Measurements from ENCODE around the gene HECTD2.

HECTD2 gene

GRCh38 chr10:91495402-91495801, 85.3 kb downstream of the HECTD2 start:
- H3K4me3 ChIP-seq (ENCODE audit: low read depth, low read length), result no peak overlapping the region
- no peak for DNase-seq
- H3K27me3 ChIP-seq (replicated peaks), result no peaks in the 10 kb centered on the region
- no peak overlapping the region for H3K27ac ChIP-seq
- in situ Hi-C loops (cut with HindIII; ENCODE audit: low pct_ligation_motif_present, low sequenced_read_pairs), result no loop called here
- no peaks in the 10 kb centered on the region for H3K36me3 ChIP-seq (replicated peaks)
- TF ChIP-seq, protein P1, sequence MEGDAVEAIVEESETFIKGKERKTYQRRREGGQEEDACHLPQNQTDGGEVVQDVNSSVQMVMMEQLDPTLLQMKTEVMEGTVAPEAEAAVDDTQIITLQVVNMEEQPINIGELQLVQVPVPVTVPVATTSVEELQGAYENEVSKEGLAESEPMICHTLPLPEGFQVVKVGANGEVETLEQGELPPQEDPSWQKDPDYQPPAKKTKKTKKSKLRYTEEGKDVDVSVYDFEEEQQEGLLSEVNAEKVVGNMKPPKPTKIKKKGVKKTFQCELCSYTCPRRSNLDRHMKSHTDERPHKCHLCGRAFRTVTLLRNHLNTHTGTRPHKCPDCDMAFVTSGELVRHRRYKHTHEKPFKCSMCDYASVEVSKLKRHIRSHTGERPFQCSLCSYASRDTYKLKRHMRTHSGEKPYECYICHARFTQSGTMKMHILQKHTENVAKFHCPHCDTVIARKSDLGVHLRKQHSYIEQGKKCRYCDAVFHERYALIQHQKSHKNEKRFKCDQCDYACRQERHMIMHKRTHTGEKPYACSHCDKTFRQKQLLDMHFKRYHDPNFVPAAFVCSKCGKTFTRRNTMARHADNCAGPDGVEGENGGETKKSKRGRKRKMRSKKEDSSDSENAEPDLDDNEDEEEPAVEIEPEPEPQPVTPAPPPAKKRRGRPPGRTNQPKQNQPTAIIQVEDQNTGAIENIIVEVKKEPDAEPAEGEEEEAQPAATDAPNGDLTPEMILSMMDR (IDR thresholded peaks at IDR 0.05; ENCODE audit: low read depth, low read length, missing control alignments), result no peak

DNA sequence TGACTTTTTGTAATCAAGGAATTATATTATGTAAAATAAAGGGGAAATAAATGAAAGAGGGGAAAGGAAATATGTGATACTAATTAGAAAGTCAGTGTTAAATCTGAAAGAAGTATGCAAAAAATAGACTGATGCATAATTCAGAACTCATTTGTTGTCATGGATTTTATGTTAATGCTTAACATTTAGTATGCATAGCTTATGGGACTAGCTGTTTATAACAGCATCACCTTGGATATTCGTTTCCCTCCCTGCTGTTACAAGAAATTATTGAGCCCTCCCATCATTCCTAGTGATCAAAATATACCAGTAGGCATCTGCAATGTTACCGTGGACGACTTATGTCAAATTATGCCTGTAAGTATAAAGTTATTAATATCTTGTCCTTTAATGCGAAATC, 85.9 kb downstream of the HECTD2 start:
- no peak for DNase-seq
- Histone ChIP-seq H3K36me3 (replicated peaks) (no peaks in the 10 kb centered on the region), H3K27ac (no peak overlapping the region), H3K27me3 (replicated peaks) (no peaks in the 10 kb centered on the region), H3K4me3 (ENCODE audit: low read depth, low read length) (no peak overlapping the region)
- TF ChIP-seq, protein P1 (IDR thresholded peaks at IDR 0.05; ENCODE audit: low read depth, low read length, missing control alignments), result no peak
- in situ Hi-C loops (cut with HindIII; ENCODE audit: low pct_ligation_motif_present, low sequenced_read_pairs), result no loop called here

DNA sequence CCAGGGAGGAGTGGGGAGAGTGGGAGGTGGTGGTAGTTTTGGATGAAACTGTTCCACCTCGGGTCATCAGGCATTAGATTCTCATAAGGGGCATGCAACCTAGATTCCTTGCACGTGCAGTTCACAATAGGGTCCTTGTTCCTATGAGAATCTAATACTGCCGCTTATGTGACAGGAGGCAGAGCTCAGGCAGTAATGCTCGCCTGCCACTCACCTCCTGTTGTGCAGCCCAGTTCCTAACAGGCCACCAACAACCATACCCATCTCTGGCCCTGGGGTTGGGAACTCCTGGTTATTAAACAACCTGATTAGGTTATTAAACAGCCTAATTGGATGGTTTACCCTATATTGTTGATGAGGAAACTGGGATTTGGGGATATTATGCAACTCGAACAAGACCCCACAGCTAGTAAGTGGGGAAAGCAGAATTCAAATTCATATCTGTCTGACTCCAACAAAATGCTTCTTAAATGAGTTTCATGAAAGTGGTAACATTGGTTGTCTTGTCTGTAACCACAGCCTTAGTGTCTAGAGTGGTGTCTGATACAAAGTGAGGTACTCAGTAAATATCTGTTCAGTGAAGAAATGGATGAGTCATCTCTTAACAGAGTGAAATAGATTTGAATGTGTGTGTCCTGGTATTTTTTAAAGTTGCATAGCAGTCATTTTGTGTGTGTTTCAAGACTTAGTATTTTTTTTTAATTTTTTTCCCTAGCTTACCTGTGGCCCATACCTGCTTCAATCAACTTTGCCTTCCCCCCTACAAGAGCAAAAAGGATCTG, 101.6 kb downstream of the HECTD2 start:
- no peak overlapping the region for H3K4me3 ChIP-seq (ENCODE audit: low read depth, low read length)
- no peaks in the 10 kb centered on the region for H3K36me3 ChIP-seq (replicated peaks)
- H3K27me3 ChIP-seq (replicated peaks), result no peaks in the 10 kb centered on the region
- peak; percentile 68 for DNase-seq
- in situ Hi-C loops (cut with HindIII; ENCODE audit: low pct_ligation_motif_present, low sequenced_read_pairs), result no loop called here
- TF ChIP-seq, protein P1 (IDR thresholded peaks at IDR 0.05; ENCODE audit: low read depth, low read length, missing control alignments), result no peak
- peak overlapping the region; percentile 65 for H3K27ac ChIP-seq

DNA sequence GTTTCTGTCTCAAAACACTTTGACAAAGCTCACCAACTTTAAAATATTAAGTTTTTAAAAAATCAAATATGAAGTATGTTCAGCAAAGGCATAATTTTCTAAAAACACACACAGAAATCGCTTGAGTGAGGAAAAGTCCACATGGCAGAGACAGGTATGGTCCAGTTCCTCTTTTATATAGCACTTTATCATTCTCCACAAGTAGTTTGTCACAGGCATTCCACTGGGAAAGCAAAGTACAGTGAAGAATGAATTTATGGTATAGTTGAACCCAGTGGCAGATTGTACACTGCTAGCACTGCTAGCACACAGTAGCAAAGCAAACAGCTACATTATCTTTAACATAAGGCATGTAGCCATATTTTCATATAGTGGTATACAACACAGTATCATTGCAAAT, 102.3 kb downstream of the HECTD2 start:
- H3K27ac ChIP-seq, result peak overlapping the region; percentile 65
- H3K36me3 ChIP-seq (replicated peaks), result no peaks in the 10 kb centered on the region
- TF ChIP-seq, protein P1 (IDR thresholded peaks at IDR 0.05; ENCODE audit: low read depth, low read length, missing control alignments), result no peak
- in situ Hi-C loops (cut with HindIII; ENCODE audit: low pct_ligation_motif_present, low sequenced_read_pairs), result no loop called here
- no peaks in the 10 kb centered on the region for H3K27me3 ChIP-seq (replicated peaks)
- H3K4me3 ChIP-seq (ENCODE audit: low read depth, low read length), result no peak overlapping the region
- no peak for DNase-seq

DNA sequence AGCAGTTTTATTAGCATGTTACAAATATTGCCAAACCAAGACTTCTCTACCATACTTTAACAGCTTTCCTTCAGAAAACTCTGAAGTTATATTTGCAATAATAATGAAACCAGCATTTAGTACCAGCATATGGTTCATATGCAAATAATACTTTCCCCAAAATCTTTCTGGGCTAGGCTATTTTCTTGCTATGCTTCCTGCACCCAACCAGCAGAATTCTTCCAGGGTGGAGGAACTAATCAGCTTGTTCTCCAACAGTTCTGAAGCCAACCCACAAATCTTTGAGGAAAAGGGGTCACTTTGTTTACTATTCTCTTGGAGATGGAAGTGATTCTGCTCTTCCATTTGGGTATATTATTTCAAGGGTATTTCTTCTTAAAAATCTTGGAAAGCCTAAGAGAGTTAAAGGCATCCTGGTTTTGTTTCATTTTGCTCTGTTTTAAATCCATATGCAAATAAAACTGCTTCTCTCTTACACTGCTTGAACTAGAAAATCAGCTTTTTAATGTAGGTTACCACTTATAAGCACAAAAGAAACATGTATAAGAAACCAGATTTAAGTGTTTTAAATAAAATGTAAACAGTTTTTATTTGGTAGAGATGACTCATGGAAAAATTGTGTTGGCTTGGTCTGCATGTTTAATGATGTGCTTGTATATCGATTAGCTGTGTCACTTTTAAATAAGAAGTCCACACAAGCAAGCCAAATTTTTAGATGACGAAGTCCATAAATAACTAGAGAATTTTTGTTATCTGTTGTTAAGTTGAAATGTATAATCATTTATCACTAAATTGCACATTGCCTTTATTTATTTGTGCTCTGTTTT, 103.7 kb downstream of the HECTD2 start:
- H3K27me3 ChIP-seq (replicated peaks), result no peaks in the 10 kb centered on the region
- no peak overlapping the region for H3K27ac ChIP-seq
- H3K36me3 ChIP-seq (replicated peaks), result no peaks in the 10 kb centered on the region
- H3K4me3 ChIP-seq (ENCODE audit: low read depth, low read length), result no peak overlapping the region
- in situ Hi-C loops (cut with HindIII; ENCODE audit: low pct_ligation_motif_present, low sequenced_read_pairs), result no loop called here
- no peak for DNase-seq
- TF ChIP-seq, protein P1 (IDR thresholded peaks at IDR 0.05; ENCODE audit: low read depth, low read length, missing control alignments), result no peak

Measured in brain microvascular endothelial cell (primary cell).